HG02970 (cell line): Measurements from ENCODE around the gene ACTL7A.

Source experiments
- ATAC-seq: cut with Tn5 transposase; IDR thresholded peaks from one replicate; pipeline ENCODE4 v1.9.1; 2021; ENCODE audit warnings: mild to moderate bottlenecking, moderate library complexity, moderate number of reproducible peaks; ENCODE audit not compliant: unreplicated experiment, low FRiP score

Gene ACTL7A

DNA sequence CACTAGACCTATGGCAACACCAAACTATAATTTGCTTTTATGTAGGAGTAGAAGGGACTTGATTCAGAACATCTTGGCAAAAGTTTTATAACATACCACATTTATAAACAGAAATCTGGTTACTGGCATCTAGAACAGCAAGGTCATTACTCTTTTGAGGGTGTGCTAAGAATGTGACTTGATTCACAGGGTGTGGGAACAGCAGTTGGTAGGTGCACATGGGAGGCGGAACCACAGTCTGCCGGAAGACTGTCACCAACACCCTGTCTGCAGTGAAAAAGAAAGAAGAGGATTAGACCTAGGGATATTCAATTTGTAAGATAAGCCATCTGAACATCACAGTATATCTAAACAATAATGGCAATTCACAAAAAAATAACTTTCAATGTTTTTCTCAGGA is 48.8 kb downstream of the ACTL7A start:
- ATAC-seq = no peak

GRCh38 chr9:108911820-108912219 is 49.8 kb downstream of the ACTL7A start:
- ATAC-seq = no peak
